GM12874 (cell line): ENCODE data around the gene POU4F2.

Source experiments
- CTCF ChIP-seq: IDR thresholded peaks from 2 replicates; pipeline ENCODE4 v1.5.1; 2011; ENCODE audit warnings: low read depth, mild to moderate bottlenecking, control low read depth, low read length, moderate library complexity; ENCODE audit not compliant: insufficient read depth

The POU4F2 gene

GRCh38 chr4:146638333-146638785, 334 bp upstream of the POU4F2 start:
- no peak for TF ChIP-seq CTCF

- no peak for TF ChIP-seq CTCF
These were observed 826 bp downstream of the POU4F2 start for GRCh38 chr4:146639506-146639932.

- no peak for TF ChIP-seq CTCF
These were observed 1.4 kb downstream of the POU4F2 start for GRCh38 chr4:146640021-146640464.

- TF ChIP-seq CTCF: no peak
These were observed 1.9 kb downstream of the POU4F2 start for GRCh38 chr4:146640465-146641061.

- no peak for TF ChIP-seq CTCF
These were observed 3.1 kb downstream of the POU4F2 start for GRCh38 chr4:146641762-146642161.

GRCh38 chr4:146643812-146644401, 5.2 kb downstream of the POU4F2 start:
- TF ChIP-seq CTCF: no peak

- no peak for TF ChIP-seq CTCF
These were observed 7.2 kb downstream of the POU4F2 start for GRCh38 chr4:146645921-146646320.
